Measurements from ENCODE around the gene TMOD1. TPM values are rescaled to one million over a fixed set of nuclear protein-coding genes. Genes with fewer than 3 reads are reported as not detected.

Gene TMOD1
- total RNA-seq, 1 donor from 2014 or later = not detected

- Mint-ChIP-seq H3K27me3 (ENCODE audit: insufficient read depth, low read depth) (peaks cover 16% of the 10 kb centered on the region), H3K27ac (no peak overlapping the region), H3K9me3 (no peaks in the 10 kb centered on the region), H3K36me3 (no peaks in the 10 kb centered on the region), H3K4me3 (peak overlapping the region; percentile 15), H3K4me1 (peaks cover 18% of the 10 kb centered on the region)
- Histone ChIP-seq H3K36me3 (no peaks in the 10 kb centered on the region), H3F3A (ENCODE audit: low read depth) (no peaks in the 10 kb centered on the region), H2AFZ (replicated peaks) (no peak overlapping the region), H3K79me2 (ENCODE audit: low read depth) (no peaks in the 10 kb centered on the region), H3K9me3 (ENCODE audit: low read depth) (no peaks in the 10 kb centered on the region), H3K9ac (no peak overlapping the region), H3K27me3 (no peaks in the 10 kb centered on the region), H3K27ac (no peak overlapping the region), H3K4me2 (no peak overlapping the region), H3K4me3 (no peak overlapping the region), H4K20me1 (ENCODE audit: low read depth) (no peaks in the 10 kb centered on the region), H3K4me1 (peaks cover 13% of the 10 kb centered on the region)
- TF ChIP-seq EZH2 (IDR thresholded peaks at IDR 0.05) (no peak), EZH2phosphoT487 (IDR thresholded peaks at IDR 0.05) (no peak), CTCF (IDR thresholded peaks at IDR 0.05) (no peak)
- no peak for DNase-seq (ENCODE audit: low spot score)
Measured at GRCh38 chr9:97514531-97514930, 13.1 kb downstream of the TMOD1 start.

GRCh38 chr9:97515662-97516061 lies 14.2 kb downstream of the TMOD1 start:
- DNase-seq (ENCODE audit: low spot score) = no peak
- Histone ChIP-seq H3K36me3 (no peaks in the 10 kb centered on the region), H3K79me2 (ENCODE audit: low read depth) (no peaks in the 10 kb centered on the region), H3K4me3 (no peak overlapping the region), H3F3A (ENCODE audit: low read depth) (no peaks in the 10 kb centered on the region), H3K27ac (no peak overlapping the region), H3K27me3 (no peaks in the 10 kb centered on the region), H3K4me1 (peaks cover 13% of the 10 kb centered on the region), H3K9ac (no peak overlapping the region), H4K20me1 (ENCODE audit: low read depth) (no peaks in the 10 kb centered on the region), H3K4me2 (peak overlapping the region; percentile 48), H3K9me3 (ENCODE audit: low read depth) (no peaks in the 10 kb centered on the region), H2AFZ (replicated peaks) (no peak overlapping the region)
- Mint-ChIP-seq H3K36me3 (no peaks in the 10 kb centered on the region), H3K27ac (no peak overlapping the region), H3K27me3 (ENCODE audit: insufficient read depth, low read depth) (peaks cover 17% of the 10 kb centered on the region), H3K4me1 (peaks cover 18% of the 10 kb centered on the region), H3K4me3 (no peak overlapping the region), H3K9me3 (no peaks in the 10 kb centered on the region)
- TF ChIP-seq CTCF (IDR thresholded peaks at IDR 0.05) = no peak
- no peak for TF ChIP-seq EZH2phosphoT487 (IDR thresholded peaks at IDR 0.05)
- TF ChIP-seq EZH2 (IDR thresholded peaks at IDR 0.05) = no peak

- TF ChIP-seq EZH2 (IDR thresholded peaks at IDR 0.05) = no peak
- TF ChIP-seq EZH2phosphoT487 (IDR thresholded peaks at IDR 0.05) = no peak
- TF ChIP-seq CTCF (IDR thresholded peaks at IDR 0.05) = no peak
- Mint-ChIP-seq H3K36me3 (no peaks in the 10 kb centered on the region), H3K9me3 (no peaks in the 10 kb centered on the region), H3K4me1 (peaks cover 18% of the 10 kb centered on the region), H3K27me3 (ENCODE audit: insufficient read depth, low read depth) (peaks cover 17% of the 10 kb centered on the region), H3K27ac (no peak overlapping the region), H3K4me3 (no peak overlapping the region)
- Histone ChIP-seq H3K4me1 (peaks cover 13% of the 10 kb centered on the region), H3F3A (ENCODE audit: low read depth) (no peaks in the 10 kb centered on the region), H3K79me2 (ENCODE audit: low read depth) (no peaks in the 10 kb centered on the region), H3K9ac (no peak overlapping the region), H3K4me3 (no peak overlapping the region), H4K20me1 (ENCODE audit: low read depth) (no peaks in the 10 kb centered on the region), H2AFZ (replicated peaks) (peak overlapping the region; percentile 59), H3K27me3 (no peaks in the 10 kb centered on the region), H3K36me3 (no peaks in the 10 kb centered on the region), H3K27ac (no peak overlapping the region), H3K9me3 (ENCODE audit: low read depth) (no peaks in the 10 kb centered on the region), H3K4me2 (peak overlapping the region; percentile 48)
- no peak for DNase-seq (ENCODE audit: low spot score)
Measured at GRCh38 chr9:97516111-97516510, 14.6 kb downstream of the TMOD1 start.
